NK-92 (cell line): ENCODE results near the gene DCLK3.

Experiments
- DNase-seq: peaks from one replicate; lab custom pipeline; 2025; ENCODE audit not compliant: unreplicated experiment; lab: John Stamatoyannopoulos, UW

Gene DCLK3

DNA sequence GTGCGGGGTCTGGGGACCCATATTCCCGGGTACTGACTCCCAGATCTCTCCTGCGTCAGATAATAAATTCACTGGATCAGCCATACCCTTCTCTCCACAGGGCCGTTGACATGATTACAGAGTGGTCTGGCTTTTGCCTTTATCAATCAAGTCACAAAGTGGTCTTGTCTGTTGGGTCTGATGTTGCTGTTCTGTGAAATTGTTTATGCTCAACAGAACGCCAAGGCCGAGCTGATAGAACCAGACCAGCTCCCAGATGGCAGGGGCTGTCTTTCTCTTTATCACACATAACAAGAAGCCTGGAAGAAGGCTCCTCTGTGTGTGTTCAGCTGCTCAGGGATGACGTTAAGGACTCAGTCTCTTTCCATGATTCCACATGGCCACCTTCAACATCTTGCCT is 751 bp upstream of the DCLK3 start:
- DNase-seq = no peak

DNA sequence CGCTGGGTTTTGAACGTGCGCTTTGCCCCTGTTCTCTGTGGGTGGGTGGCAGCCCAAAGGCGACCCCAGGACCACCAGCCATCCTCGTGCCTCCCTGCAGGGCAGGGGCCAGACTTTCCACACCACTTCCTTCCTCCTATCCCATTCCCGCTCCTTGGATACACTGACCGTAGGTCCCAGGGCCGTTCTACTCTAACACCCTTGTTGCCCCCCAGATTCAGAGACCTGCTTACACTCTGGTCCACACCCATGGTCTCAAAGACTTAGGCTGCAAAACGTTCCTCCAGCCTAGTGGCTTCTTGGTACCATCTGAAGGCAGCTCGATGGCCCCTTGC is 318 bp upstream of the DCLK3 start:
- DNase-seq = no peak

DNA sequence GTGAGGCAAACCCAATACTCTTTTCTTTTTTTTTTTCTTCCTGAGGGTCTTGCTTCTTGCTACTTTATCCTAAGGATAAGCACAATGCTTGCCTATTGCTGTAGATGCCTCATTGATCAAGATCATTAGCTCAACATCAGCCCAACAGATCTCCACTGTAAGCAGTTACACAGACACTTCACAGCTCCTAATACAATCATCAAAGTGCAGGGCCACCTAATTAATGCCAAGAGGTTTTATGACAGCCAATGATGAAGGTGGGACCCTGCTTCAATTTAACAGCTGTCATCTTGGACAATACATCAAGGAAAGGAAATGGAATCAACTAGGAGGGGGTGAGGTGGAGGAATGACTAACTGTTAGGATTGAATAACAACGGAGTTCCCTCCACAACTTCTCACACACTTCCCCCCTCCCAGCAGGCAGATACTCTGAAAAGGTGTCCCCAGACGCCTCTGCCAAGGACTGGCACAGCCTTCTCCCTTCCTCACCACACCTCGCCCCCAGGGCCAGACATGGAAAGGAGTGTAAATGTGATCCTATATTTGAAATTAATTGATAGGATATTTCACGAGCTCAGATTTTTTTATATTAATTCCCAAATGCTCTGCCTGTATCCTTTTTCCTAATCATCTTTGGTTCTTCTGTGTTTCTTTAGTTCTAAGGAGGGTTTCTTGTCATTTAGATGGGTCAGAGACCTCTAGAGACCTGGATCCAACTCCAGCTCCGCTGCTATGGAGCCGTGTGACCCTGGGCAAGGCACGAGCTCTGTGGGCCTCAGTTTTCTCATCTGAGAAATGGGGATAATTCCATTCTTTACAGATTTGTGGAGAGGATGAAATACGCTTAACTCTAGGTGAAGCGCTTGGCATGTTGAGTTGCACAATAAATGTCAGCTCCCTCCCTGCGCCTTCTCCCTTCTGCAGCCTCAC is 1.2 kb downstream of the DCLK3 start:
- no peak for DNase-seq

DNA sequence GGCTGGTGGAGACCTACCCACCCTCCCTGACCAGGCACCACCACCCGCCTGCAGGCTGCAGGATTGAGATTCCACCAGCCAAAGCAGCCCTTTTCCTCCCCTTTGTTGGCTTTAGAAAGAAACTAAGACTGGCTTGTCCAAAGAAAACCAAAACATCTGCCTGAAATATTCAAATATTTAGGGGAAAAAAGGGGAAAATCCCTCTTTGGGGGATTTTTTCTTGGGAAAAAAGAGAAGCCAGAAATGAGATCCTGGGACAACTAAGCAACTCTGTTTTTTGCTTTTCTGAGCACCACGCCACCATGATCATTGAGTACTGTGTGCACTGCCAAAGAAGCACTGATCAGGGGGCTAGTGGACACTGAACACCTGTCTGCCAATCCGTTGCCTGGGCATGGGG is 2.6 kb downstream of the DCLK3 start:
- no peak for DNase-seq

DNA sequence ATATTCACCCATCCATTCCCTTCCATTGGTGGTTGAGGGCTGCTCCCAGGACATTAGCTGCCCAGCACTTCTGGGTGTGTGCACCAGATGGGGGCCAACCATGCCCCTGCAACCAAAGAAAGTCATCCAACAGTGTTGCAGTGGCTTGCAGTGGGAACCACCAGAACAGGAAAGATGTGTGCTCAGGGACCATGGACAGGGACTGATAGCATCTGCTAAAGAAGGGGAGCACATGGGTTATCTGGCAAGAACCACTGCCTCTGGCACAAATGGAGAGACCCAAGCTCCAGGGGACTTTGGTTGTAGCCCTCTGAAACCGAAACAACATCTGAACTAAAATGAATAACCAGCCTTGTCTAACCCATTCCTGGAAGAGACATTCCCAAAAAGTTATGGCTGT is 8.1 kb downstream of the DCLK3 start:
- DNase-seq = no peak

DNA sequence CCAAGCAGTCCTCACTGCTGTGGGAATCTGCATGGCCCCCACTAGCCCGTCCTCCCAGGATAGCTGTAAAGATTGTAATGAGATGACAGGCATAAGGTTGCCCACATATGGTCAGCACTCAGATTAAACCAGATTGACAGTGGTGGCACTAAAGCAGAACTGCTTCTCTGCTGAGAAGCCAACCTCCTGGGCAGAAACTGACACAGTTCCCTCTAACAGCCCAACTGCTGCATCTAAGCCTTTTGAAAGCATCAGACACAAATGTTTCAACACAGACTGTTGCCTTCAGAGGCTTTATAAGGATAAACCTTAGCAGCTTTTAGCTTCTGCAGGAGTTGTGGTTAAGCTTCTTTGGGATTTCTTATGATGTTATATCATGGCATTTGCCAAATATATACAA is 13.0 kb downstream of the DCLK3 start:
- DNase-seq = no peak

DNA sequence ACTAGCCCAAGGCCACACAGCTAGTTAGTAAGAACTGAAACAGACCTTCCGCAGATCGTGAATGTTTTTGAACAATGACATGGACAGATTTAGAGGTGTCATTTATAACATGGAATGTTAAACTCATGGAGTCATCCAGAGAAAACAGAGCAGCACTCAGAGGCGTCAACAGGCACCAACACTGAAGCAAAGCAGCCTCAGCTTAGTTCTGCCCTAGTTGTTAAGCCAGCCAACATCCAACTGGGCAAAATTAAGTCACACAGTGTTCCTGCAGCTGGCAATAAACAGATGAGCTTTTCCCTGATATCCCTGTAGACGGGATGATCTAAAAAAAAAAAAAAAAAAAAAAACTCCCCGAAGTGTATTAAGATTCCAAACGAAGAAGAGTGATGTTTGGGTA is 13.6 kb downstream of the DCLK3 start:
- DNase-seq = no peak

DNA sequence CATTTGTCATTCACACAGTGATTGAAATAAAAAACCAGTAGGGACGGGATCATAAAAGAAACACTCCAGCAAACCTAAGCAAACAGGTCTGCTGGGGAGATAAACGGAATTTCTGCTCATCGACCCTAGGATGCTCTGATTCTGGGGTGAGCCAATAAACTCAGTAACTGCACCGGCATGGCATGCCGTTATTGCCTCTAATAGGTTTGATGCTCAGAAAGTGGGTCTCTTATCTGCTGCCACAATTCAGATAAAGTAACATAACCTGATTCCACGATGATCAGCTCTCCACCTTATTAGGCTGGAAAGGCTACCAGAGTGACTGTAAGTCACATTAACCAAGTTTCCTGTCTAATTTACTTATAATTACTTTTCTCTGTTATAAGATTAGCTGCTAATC is 19.6 kb downstream of the DCLK3 start:
- no peak for DNase-seq

DNA sequence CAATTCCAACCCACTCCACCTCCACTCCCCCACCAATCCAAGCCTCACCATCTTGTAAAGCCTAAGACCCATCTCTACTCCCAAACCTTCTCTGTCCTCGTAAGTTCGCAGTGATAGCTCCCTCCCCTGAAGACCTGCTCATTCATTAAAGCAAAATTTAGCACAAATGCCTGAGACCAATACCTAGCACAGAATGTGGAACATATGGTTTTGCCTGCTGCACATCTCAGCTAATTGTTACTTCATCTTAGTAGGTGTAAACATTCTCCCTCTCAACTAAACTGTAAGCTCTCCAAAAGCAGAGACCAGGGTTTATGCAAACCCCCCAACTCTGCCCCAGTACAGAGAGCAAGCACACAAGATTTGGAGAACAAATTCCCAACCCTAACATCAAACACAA is 20.5 kb downstream of the DCLK3 start:
- DNase-seq = no peak

DNA sequence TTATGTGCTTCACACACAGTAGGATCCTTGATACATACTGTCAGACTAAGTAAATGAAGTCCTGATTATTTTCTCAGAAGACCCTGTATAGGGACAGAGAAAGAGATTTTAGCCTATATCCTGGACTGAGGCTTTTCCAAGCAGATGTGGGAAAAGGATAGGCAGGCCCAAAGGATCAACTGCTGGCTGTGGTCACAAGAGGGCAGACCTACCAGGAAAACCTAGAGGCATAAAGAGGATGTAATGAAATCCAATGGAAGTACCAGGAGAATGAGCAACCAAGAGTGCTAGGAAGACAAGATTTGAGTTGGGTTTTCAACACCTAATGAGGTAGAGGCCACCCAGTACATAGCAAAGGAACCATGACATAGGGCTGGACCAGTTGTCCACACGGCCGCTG is 23.1 kb downstream of the DCLK3 start:
- DNase-seq = no peak

DNA sequence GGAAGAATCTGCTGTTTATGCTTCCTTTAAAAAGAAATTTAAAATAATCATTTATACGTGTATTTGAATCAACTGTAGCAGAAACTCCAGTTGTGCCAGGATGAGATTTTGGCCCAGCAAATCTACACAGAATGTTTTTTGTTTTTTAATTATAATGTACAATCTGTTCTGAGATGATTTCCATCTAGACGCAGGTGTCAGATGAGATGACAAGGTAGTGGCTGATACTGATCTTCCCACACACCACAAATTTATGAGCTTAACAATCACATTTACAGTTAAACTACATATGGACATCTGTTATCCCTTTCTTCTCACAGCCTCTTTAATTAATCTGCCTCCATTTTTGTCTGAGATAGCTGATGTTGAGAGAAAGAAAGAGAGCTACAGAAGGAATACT is 23.6 kb downstream of the DCLK3 start:
- DNase-seq = no peak

DNA sequence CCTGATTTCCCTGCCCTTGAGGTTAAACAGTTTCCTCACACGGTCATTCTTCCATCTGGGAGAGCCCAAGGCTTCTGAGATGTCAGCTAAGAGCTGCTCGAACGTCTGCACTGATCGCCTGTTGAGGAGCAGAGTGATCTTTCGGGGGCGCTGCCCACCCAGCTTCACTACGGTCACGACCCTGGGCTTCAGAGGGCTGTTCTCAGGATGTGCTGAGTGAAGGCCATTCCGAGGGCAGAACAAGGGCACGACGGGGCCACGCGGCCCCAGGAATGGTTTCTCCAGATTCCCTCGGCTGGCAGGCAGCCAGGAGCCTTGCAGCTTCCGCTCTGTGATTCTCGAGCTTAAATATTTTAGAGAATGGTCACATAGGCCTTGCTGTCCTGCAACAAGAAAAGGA is 25.7 kb downstream of the DCLK3 start:
- DNase-seq = no peak

DNA sequence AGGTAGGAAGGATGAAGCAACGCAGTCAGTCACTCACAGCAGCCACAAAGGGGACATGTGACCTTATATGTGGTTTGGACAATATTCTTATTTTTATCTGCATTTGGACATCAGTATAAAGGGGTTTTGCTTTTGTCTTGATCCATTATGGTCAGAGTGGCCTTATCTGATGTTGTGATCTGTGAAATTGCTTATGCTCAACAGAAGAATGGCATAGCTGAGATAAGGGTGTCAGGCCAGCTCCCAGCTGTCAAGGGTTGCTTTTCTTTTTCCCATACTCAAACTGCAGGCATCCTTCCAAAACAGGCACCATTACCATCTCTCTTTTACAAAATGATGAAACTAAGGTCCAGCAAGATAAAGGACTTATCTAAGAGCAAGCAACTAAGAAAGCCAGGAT is 28.1 kb downstream of the DCLK3 start:
- DNase-seq = no peak

DNA sequence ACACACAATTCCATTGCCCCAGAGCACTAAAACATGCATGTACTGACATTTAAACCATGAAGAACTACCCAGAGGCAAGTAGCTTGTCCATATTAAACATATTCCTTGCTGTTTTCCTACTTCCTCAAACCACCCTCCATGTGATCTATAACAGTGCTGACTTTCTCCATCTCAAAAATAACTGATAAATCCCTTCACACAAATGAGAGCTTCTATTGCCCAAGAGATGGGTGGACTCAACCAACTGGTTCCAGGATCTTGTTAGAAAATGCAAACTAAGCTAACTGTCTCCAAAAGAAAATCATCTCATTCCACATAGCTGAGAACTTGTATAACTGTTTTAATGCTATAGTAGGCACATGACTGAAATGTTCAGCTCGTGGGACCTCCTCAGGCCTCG is 29.6 kb downstream of the DCLK3 start:
- DNase-seq = no peak

DNA sequence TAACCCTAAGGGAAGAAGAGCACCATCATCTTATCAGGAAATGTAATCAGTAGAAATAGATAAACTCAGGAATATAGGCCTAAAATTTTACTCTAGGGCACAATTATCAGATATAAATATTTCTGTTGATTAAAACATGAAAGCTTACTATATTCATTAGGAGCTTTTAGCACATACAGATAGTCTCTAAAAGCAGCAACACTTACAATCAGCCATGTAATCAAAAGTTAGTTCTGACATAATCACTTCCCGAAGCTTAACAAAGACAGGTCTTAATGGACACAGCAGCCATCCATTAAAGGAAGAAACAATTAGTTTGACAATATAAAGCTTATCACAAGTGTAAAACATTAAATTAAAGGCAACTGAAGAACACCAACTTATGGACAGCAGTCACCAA is 30.6 kb downstream of the DCLK3 start:
- no peak for DNase-seq

DNA sequence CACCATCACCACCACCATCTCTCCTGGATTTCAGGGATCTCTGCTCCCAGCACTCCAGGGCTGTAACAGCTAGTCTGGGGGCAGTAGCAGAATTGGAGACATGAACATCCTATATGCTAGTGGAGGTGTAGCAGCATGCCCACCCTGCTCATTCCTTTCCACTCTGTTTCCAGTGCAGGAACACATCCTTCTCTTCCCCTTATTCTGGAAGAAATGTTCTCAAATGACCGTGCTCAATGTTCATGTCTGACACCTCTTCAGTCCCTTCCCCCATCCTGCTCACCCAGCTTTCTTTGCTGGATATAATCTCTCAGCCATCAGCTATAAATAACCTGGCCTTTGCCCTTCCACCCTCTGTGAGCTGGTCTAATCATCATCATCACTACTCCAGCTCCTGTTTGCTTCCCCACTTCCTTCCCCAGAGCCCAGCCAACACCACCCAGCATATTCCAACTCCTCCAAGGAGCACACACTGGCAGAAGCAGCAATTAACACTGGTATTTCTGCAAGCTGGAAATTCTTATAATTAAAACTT is 31.1 kb downstream of the DCLK3 start:
- DNase-seq = no peak

DNA sequence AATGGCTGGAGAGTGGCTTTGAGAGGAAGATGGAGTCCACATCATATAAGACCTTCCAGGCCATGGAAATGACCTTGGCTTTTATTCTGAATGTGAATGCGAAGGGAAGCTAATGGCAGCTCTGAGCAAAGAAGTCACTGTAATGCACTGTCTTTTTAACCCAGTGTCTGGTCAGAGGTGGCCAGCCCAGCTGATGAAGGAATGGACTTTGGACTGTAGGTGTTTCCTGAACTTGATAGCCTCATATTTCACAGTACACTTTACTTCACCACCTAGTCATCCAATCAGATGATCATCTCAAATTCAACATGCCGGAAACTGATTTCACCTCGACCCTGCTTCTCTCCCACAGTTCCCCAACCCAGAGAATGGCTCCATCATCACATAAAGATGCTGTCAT is 33.4 kb downstream of the DCLK3 start:
- DNase-seq = no peak

DNA sequence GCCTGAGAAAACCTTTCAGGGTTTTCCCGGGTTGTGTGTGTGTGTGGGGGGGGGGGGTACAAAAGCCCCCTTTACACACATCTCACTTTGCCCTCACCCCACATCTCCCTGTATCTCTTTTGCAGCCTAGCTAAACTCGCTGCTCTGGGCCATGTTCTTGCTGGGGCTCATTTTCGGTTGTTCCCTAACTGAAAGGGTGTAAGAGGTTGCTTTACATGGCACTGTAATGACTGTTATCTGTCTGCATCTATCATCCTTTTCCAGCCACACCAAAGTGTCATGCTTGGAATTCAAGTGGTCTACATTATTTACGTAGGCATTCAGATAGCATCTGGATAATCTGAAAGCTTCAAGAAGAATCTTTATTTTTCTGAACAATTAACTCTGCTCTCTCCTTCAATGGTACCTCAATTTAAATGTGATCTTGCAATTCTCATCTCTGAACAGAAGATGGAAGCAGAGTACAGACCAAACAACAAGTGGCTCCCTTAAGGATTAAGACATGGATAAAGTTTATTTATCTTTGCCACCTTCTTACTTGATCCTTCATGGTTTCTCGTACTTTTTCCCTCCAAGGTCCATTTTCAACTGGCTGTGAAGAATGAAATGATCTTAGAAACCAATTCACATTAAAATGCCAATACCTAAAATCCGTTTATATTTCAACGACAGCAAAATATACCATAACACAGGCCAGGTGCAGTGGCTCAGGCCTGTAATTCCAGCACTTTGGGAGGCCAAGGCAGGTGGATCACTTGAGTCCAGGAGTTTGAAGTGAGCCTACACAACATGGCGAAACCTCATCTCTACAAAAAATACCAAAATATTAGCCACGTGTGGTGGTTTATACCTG is 34.9 kb downstream of the DCLK3 start:
- DNase-seq = no peak

DNA sequence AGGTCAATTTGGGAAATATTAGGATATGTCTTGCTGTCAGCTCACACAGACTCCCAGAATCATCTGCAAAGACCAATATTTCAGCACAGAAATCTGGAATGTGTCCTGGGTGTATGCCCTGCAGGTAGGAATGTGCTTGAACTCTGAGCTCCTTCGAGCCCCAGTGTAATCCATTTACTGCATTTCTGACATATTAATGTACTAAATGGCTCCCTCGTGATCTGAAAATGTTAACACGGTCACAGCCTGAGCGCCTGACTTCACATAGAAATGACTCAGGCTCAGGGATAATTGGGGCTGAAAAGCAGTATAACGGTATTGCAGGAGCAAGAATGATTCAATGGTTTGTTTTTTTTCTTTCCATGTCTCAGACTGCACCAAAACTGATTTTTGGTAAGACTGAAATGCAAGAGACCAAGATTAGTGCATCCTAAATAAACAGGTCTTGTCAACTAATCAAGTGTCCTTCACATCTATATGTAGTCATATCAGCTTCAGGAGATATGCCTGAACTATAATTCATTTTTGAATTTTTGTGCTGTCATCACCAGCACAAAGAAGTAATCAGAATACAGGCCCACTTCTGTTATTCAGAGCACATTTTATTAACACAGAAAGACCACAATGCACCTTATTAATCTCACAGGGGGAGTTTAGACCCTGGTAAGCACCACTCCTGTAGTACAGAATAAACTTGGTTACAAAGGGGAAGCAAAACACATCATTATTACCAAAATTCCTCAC is 49.8 kb downstream of the DCLK3 start:
- no peak for DNase-seq

DNA sequence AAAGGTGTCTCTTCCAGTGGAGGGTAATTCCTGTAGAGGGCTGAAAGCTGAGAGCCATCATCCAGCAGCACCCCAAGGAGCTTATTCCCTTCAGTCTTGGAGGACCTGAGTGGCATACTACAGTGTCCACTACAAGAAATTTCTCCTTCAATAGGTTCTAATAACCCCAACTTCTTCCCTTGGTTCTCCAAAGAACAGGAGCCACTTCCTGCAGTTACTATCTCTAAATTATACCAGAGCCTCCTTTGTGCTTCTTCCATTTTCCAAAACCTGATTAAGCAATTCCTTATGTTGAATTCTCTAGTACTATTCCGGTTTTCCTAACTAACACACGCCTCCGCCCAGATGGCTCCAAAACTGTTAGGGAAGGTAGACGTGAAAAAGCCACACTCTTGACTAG is 50.4 kb downstream of the DCLK3 start:
- DNase-seq = no peak

DNA sequence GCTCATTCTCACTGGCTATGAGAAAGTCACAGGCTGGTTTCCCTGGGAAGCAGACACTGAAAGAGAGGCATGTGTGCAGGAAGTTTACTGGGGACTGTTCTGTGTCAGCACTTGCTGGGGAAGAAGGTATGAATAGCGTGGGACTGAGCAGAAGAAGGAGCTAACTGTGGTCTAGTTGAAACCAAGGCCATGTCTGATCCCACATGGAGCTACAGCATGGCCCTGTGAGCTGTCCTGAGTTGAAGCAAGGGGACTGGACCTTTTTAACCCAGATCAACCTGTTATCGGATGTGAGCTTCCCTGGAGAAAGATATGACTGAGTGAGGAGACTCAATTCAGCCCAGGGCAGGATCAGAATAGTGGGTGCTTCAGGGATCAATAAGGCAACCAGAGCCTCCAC is 53.7 kb downstream of the DCLK3 start:
- DNase-seq = no peak
